GM18870 (cell line): Measurements from ENCODE around the gene SHC2.

Experiments
- ATAC-seq: cut with Tn5 transposase; IDR thresholded peaks from one replicate; pipeline ENCODE4 v1.9.1; 2021; ENCODE audit warnings: moderate library complexity; ENCODE audit not compliant: unreplicated experiment

Gene SHC2

GRCh38 chr19:460877-461720 lies at the start of gene SHC2:
Gene SHC2 (minus strand): TSS chr19:461033. CDS start chr19:460996, 37 bp downstream.
- ATAC-seq, result no peak

GRCh38 chr19:508204-509150 lies 47.6 kb upstream of the SHC2 start:
- ATAC-seq, result no peak

- peak; percentile 54 for ATAC-seq
Measured at GRCh38 chr19:507286-508203, 46.7 kb upstream of the SHC2 start, which contains the start of gene TPGS1. Gene TPGS1 (plus strand): TSS chr19:507497. CDS start chr19:507507, 10 bp downstream.

GRCh38 chr19:506404-507285 lies 45.8 kb upstream of the SHC2 start:
- peak; percentile 69 for ATAC-seq

GRCh38 chr19:504616-505015 lies 43.8 kb upstream of the SHC2 start:
- no peak for ATAC-seq

- no peak for ATAC-seq
Measured at GRCh38 chr19:501646-502045, 40.8 kb upstream of the SHC2 start.

GRCh38 chr19:498977-499623 lies 38.3 kb upstream of the SHC2 start:
- ATAC-seq, result no peak

- ATAC-seq, result no peak
Measured at GRCh38 chr19:498511-498891, 37.7 kb upstream of the SHC2 start.

- ATAC-seq, result no peak
Measured at GRCh38 chr19:497869-498510, 37.2 kb upstream of the SHC2 start.

- no peak for ATAC-seq
Measured at GRCh38 chr19:497491-497868, 36.6 kb upstream of the SHC2 start.

- ATAC-seq, result no peak
Measured at GRCh38 chr19:496986-497385, 36.2 kb upstream of the SHC2 start.

GRCh38 chr19:496112-496665 lies 35.4 kb upstream of the SHC2 start, which contains the start of gene MADCAM1:
Gene MADCAM1 (plus strand): TSS chr19:496486. CDS start chr19:496500, 14 bp downstream.
- ATAC-seq, result no peak

- no peak for ATAC-seq
Measured at GRCh38 chr19:495402-496111, 34.7 kb upstream of the SHC2 start.

- ATAC-seq, result no peak
Measured at GRCh38 chr19:495081-495401, 34.2 kb upstream of the SHC2 start.

GRCh38 chr19:494171-495080 lies 33.6 kb upstream of the SHC2 start:
- no peak for ATAC-seq

- no peak for ATAC-seq
Measured at GRCh38 chr19:493391-494170, 32.7 kb upstream of the SHC2 start.
